Stomach (tissue), 9 donors: ENCODE results near the gene TCHP. TPM values are rescaled to one million over a fixed set of nuclear protein-coding genes. Genes with fewer than 3 reads are reported as not detected.
"Not testable (repeated sequence)": the region's sequence is repeated elsewhere in the genome, so short reads cannot be mapped to it uniquely, and the experiment has no call there.

ENCODE experiments used
- DNase-seq, 2 donors: peaks; one replicate each; pipeline versions ENCODE4 v3.0.0 to v3.0.0-alpha.2; 2013 to 2019
- H3K27ac ChIP-seq, 5 donors: fragments of 200-600 bp in 4 of 5; sonication (generic) in 4 of 5; one replicate each; pipeline ENCODE4 v1.5.1; 2013 to 2019; ENCODE audit warnings: mild to moderate bottlenecking in 1 of 5, moderate library complexity in 1 of 5
- H3K27me3 ChIP-seq, 3 donors: fragments of 200-600 bp; sonication (generic); one replicate each; pipeline ENCODE4 v1.5.1; 2017 to 2019; ENCODE audit warnings: mixed run types in 1 of 3
- H3K36me3 ChIP-seq, 4 donors: fragments of 200-600 bp; sonication (generic); 1 replicate in 3 of 4; 2 replicates in 1 of 4; pipeline ENCODE4 v1.5.1; 2016 to 2019
- H3K4me1 ChIP-seq, 4 donors: fragments of 200-600 bp; sonication (generic); one replicate each; pipeline ENCODE4 v1.5.1; 2016 to 2019
- H3K4me3 ChIP-seq, 4 donors: fragments of 200-600 bp; sonication (generic) in 3 of 4; one replicate each; pipeline ENCODE4 v1.5.1; 2016 to 2019; ENCODE audit warnings: mild to moderate bottlenecking in 1 of 4
- H3K9me3 ChIP-seq, 4 donors: fragments of 200-600 bp; sonication (generic); one replicate each; pipeline ENCODE4 v1.5.1; 2016 to 2019
- EP300 ChIP-seq: sonication (generic); formaldehyde crosslinking; IDR thresholded peaks from one replicate; pipeline ENCODE4 v1.6.1; 2017; ENCODE audit warnings: antibody characterized with exemption
- POLR2A ChIP-seq, 4 donors: fragments of 450-650 bp; IDR thresholded peaks; one replicate each; pipeline ENCODE4 v1.6.1; 2016; ENCODE audit warnings: antibody characterized with exemption in 4 of 4, control low read depth in 2 of 4, mild to moderate bottlenecking in 1 of 4, moderate library complexity in 1 of 4
- POLR2AphosphoS5 ChIP-seq, 3 donors: sonication (generic); formaldehyde crosslinking; IDR thresholded peaks; one replicate each; pipeline ENCODE4 v1.6.1; 2016; ENCODE audit warnings: antibody characterized with exemption in 3 of 3
- WGBS, 5 donors: extraction: QIAGEN DNeasy Blood & Tissue Kit in 3 of 5; methylation state at CpG; one replicate each; pipeline versions ENCODE4 v1.1.5 to v1.1.7; 2013 to 2018; 5-methylcytosine and 5-hydroxymethylcytosine counted together
- intact Hi-C: fragments of 100-400 bp; cut with DNase I; formaldehyde crosslinking; loops from one replicate; pipeline ENCODE4 v1.15.1; 2023; ENCODE audit warnings: low total_unique reads
- polyA plus RNA-seq, 3 donors: library from polyadenylated mRNA; stranded (reverse); fragments of 200-250 nt; gene quantifications; one replicate each; pipeline ENCODE4 v1.2.3, GENCODE V29; 2013
- total RNA-seq, 5 donors: library from RNA; depleted of rRNA; stranded (reverse); fragments of >200 nt; gene quantifications; one replicate each; pipeline versions ENCODE4 v1.1.0 to v1.2.3, GENCODE V29; 2014 to 2016
- TF ChIP-seq, protein P1 (sequence below), 7 experiments: fragments of 450-650 bp in 4 of 7; fragments of 200-600 bp in 3 of 7; sonication (generic) in 3 of 7; IDR thresholded peaks; one replicate each; pipeline ENCODE4 v1.5.1; 2016 to 2019; ENCODE audit warnings: antibody characterized with exemption in 7 of 7, control low read depth in 2 of 7, mild to moderate bottlenecking in 1 of 7
- donor health status: healthy with polysubstance abuse.
- donor health status: Bipolar disorder and iron deficiency.
- donor health status: healthy.

The TCHP gene
- total and polyA plus RNA-seq, 8 donors = 7.9 to 45.5 (median 14.7) TPM

DNA sequence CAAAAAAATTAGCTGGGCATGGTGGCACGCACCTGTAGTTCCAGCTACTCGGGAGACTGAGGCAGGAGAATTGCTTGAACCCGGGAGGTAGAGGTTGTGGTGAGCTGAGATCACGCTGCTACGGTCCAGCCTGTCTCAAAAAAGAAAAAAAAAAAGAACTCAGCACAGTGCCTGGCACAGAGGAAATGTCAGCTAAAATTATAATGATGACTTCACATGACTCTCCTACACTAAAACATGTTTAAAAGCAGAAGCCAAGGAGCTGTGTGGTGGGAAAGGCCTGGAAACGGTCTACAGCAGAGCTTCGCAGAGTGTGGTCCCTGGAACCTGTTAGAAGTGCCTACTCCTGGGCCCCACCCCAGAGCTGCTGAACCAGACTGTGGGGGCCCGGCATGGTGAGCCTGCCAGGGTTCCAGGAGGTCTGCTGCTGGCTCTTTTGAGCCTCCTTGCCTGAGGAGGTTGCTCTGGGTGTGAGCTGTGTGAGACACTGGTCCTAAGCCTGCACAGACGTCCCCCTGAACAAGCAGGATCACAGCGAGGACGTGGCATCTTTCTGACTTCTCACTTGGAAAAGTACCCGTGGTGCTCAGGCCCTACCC is 28.1 kb downstream of the TCHP start:
- Histone ChIP-seq H3K4me3 (no peak overlapping the region), H3K4me1 (peaks cover 0 to 15% (median 10%) of the 10 kb centered on the region in 4 donors), H3K36me3 (peaks cover 14 to 82% (median 61%) of the 10 kb centered on the region in 4 donors), H3K27ac (no peak overlapping the region), H3K27me3 (no peaks in the 10 kb centered on the region), H3K9me3 (no peaks in the 10 kb centered on the region)
- intact Hi-C loops = no loop called here
- WGBS, 5 donors = 85 to 92% (median 92%) methylated on average over 11 to 12 of the region's 12 CpGs
- TF ChIP-seq, protein P1, sequence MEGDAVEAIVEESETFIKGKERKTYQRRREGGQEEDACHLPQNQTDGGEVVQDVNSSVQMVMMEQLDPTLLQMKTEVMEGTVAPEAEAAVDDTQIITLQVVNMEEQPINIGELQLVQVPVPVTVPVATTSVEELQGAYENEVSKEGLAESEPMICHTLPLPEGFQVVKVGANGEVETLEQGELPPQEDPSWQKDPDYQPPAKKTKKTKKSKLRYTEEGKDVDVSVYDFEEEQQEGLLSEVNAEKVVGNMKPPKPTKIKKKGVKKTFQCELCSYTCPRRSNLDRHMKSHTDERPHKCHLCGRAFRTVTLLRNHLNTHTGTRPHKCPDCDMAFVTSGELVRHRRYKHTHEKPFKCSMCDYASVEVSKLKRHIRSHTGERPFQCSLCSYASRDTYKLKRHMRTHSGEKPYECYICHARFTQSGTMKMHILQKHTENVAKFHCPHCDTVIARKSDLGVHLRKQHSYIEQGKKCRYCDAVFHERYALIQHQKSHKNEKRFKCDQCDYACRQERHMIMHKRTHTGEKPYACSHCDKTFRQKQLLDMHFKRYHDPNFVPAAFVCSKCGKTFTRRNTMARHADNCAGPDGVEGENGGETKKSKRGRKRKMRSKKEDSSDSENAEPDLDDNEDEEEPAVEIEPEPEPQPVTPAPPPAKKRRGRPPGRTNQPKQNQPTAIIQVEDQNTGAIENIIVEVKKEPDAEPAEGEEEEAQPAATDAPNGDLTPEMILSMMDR (IDR thresholded peaks at IDR 0.05) = no peak
- TF ChIP-seq EP300 (no peak), POLR2AphosphoS5 (IDR thresholded peaks at IDR 0.05) (no peak), POLR2A (IDR thresholded peaks at IDR 0.05) (no peak)
- DNase-seq = no peak

DNA sequence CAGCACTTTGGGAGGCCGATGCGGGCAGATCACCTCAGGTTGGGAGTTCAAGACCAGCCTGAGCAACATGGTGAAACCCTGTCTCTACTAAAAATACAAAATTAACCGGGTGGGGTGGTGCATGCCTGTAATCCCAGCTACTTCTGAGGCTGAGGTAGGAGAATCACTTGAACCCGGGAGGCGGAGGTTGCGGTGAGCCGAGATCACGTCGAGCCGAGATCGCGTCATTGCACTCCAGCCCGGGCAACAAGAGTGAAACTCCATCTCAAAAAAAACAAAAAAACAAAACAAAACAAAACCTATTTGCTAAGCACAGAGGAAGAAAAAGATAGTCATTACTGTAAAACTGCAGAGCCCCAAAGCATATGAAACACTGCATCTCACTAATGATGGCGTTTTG is 29.3 kb downstream of the TCHP start:
- H3K4me3 ChIP-seq, H3K27me3 ChIP-seq, H3K27ac ChIP-seq, DNase-seq, intact Hi-C loops, H3K9me3 ChIP-seq: not testable (repeated sequence)
- 86 to 92% (median 91%) methylated on average over 14 of the region's 14 CpGs for WGBS, 5 donors
- peaks cover 21 to 89% (median 72%) of the 10 kb centered on the region in 4 donors for H3K36me3 ChIP-seq
- H3K4me1 ChIP-seq = peaks cover 0 to 24% (median 14%) of the 10 kb centered on the region in 4 donors

DNA sequence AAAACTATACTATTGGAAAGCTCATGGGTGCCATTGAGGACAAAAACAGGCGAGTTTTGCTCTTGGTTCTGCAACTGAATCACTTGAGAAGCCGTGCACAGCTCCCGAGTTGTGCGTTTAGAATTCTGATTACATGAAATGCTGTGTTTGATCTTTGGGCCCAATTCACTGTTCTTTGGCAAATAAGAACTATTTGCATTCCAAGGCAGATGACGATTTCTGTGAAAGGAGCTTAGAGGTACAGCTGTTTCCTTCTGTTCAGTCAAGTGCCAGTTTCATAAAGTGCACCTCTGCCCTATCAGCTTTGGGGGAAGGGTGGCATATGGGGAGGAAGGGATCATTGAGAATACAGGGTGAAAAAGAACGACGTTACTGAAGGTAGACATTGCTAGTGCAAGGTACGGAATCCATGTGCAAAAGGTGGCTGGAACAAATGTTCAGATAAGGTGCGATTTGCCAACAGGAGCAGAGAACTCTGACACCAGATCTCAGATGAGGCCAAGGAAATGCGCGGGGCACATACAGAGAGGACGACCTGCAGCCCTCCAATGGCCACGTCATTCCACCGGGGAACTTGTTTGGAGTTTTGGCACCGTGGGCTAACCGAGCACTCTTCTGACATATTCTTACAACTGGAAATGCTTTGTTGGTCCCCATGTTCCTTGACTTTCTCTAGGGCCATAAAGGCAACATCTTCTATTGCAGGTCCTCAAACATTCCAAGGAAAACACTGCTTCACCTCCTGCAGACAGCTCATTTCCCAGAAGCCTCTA is 30.1 kb downstream of the TCHP start:
- DNase-seq = peak in 1 of 2 donors; percentile 28
- Histone ChIP-seq H3K36me3 (peaks cover 29 to 95% (median 78%) of the 10 kb centered on the region in 4 donors), H3K4me3 (no peak overlapping the region), H3K9me3 (no peaks in the 10 kb centered on the region), H3K27me3 (no peaks in the 10 kb centered on the region), H3K27ac (peak overlapping the region in 3 of 5 donors; percentile 18 to 57 (median 26)), H3K4me1 (peaks cover 0 to 24% (median 14%) of the 10 kb centered on the region in 4 donors)
- WGBS, 5 donors = 35 to 59% (median 42%) methylated on average over 16 of the region's 16 CpGs
- intact Hi-C loops = no loop called here
- TF ChIP-seq POLR2A (IDR thresholded peaks at IDR 0.05) = no peak
- no peak for TF ChIP-seq POLR2AphosphoS5 (IDR thresholded peaks at IDR 0.05)
- no peak for TF ChIP-seq EP300
- TF ChIP-seq, protein P1 (IDR thresholded peaks at IDR 0.05) = no peak

DNA sequence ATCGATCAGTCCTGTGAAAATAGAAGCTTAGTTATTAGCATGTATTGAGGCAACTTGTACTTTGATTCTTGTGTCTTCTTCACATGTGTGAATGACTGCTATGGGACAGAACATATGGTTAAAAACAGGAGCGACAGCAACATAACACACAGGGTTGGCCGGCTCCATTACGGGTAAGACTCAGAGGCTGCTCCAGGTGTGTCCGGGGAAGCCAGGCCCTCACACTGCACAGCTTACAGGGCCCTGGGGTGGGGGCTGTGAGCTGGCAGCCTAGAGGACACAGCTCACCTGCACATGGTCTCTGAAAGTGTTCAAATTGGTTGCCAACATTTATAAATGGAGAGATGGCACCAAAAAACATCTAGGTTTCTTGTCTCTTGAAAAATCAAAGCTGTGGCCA is 31.1 kb downstream of the TCHP start:
- H3K27ac ChIP-seq = peak overlapping the region in 2 of 5 donors; percentile 24 to 60
- no peaks in the 10 kb centered on the region for H3K27me3 ChIP-seq
- H3K36me3 ChIP-seq = peaks cover 37 to 95% (median 83%) of the 10 kb centered on the region in 4 donors
- H3K4me1 ChIP-seq = peaks cover 0 to 24% (median 14%) of the 10 kb centered on the region in 4 donors
- WGBS, 5 donors = 92 to 98% (median 95%) methylated on average over 5 of the region's 5 CpGs
- H3K4me3 ChIP-seq = no peak overlapping the region
- intact Hi-C loops = no loop called here
- H3K9me3 ChIP-seq = no peaks in the 10 kb centered on the region
- TF ChIP-seq, protein P1 (IDR thresholded peaks at IDR 0.05) = no peak
- no peak for TF ChIP-seq POLR2A (IDR thresholded peaks at IDR 0.05)
- TF ChIP-seq EP300 = no peak
- TF ChIP-seq POLR2AphosphoS5 (IDR thresholded peaks at IDR 0.05) = no peak
- DNase-seq = no peak
